Stimulated activated CD8-positive, alpha-beta memory T cell treated with anti-CD3 and anti-CD28 coated beads, Interleukin-2, amount 100 ng/mL, for 1 hour (primary cell): ENCODE results near the gene TTLL8.

Source experiments
- DNase-seq, 2 donors: peaks; one replicate each; pipeline ENCODE4 v3.0.0-alpha.2; 2020; ENCODE audit warnings: low read depth in 2 of 2

The TTLL8 gene

DNA sequence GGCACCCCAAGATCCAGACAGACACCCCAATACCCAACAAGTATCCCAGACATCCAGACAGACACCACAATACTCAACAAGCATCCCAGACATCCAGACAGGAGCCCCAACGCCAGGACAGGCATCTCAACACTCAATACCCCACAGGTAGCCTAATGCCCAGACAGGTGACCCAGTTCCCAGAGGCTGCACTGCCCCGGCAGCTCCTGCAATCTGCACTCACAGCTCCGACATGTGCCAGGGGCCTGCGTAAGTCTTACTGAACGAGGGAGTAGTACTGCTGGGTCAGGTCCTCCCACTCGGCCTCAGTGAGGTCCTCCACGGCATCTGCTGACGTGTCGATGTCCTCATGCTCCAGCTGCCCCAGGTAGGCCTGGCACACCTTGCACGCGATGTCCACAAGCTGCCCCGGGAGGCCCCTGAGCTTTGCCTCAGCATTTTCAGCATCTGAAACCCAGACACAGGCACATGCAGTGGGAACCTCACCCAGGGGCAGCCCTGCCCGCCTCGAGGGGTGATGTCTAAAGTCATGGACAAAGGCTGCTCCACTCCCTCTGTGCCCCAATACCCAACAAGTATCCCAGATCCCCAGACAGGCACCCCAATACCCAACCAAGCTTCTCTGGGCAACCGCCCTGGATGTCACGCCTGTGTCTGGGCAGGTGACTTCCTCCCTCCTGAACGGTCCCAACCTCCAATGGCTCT, 16.6 kb downstream of the TTLL8 start:
- no peak for DNase-seq

DNA sequence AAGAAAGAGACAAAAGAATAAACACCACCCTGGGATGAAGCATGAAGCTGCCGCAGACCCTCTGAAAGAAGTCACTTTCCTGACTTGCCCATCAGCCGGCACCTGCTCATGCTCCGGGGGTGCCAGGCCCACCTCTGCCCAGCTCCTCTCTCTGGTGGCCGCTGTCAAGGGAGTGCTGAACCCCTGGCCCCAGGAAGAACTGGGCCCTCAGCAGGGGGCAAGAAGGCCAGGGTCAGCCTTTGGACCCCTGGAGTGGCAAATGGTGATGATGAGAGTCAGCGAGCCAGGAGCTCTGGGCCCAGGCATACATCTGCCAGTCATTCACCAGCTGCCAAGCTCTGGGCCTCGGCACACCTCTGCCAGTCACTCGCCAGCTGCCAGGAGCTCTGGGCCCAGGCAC, 17.4 kb downstream of the TTLL8 start:
- no peak for DNase-seq

DNA sequence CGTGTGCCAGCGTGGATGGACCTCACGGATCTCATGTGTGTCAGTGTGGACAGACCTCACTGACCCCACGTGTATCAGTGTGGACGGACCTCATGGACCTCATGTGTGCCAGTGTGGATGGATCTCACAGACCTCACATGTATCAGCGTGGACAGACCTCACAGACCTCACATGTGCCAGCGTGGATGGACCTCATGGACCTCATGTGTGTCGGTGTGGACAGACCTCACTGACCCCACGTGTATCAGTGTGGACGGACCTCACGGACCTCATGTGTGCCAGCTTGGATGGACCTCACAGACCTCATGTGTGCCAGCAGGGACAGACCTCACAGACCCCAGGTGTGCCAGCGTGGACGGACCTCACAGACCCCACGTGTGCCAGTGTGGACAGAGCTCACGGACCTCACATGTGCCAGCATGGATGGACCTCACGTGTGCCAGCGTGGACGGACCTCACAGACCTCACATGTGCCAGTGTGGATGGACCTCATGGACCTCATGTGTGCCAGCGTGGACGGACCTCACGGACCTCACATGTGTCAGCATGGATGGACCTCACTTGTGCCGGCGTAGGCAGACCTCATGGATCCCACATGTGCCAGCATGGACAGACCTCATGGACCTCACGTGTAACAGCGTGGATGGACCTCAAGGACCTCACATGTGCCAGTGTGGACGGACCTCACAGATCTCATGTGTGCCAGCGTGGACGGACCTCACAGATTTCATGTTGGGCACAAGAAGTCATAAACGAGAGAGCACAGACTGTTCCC, 18.2 kb downstream of the TTLL8 start:
- no peak for DNase-seq

DNA sequence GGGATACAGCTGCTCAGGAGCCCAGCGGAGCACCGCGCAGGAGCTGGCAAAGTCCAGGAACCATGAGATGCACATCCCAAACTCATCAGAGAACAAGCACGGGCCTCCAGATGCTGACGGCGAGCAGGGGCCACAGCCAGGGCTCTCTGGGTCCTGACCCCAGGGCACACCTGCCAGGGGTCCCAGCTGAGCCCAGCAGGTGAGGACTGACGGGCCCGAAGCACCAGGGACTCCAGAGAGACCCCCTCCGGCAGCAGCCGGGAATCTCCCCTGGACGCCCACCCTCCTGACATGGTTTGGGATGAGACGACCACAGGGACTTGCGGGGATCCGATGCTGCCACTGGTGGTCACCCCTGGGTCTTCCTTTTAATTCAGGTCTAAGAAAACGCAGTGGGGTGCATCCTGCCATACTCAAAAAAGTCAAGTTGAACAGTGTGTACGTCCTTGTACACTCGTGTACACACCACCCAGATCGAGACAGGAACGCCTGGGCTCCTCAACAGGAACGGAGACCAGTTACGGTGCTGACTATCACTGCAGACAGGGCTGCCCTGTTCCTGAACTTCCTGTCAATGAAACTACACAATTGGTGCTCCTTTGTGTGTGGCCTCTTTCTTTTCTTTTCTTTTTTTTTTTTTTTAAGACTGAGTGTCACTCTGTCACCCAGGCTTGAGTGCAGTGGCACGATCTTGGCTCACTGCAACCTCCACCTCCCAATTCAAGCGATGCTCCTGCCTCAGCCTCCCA, 21.9 kb downstream of the TTLL8 start:
- no peak for DNase-seq

DNA sequence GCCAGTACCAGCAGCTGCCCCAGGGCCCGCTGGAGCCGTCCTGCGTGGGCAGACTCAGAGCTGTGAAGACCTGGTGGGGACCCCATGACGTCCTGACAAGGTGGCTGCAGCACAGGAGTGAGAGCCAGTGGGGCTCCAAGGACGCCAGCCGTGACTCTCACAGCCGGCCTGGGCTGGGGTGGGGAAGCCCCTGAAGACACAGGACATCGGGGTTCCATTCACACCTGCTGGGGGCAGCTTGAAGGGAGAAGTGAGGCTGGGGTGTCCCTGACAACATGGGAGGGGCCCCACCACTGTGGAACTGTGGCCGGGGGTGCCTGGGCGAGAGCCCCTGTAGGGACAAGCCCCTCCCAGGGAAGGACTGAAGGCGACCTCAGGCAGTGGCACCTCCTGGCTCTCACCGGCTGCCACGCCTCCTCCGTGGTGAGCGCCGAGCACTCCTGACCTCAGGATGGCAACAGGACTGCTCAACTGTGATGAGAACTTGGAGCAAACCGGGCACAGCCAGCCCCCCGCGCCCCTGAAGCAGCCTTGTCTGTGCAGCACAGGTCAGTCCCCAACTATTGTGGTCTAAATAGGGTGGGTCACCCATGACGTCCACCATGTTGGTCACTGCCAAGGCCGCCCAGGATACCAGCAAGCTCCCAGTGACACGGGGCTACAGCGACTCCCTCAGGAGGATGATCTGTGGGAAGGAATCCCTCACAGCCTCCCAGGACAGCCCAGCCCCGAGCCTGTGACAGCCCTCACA, 22.8 kb downstream of the TTLL8 start:
- no peak for DNase-seq

DNA sequence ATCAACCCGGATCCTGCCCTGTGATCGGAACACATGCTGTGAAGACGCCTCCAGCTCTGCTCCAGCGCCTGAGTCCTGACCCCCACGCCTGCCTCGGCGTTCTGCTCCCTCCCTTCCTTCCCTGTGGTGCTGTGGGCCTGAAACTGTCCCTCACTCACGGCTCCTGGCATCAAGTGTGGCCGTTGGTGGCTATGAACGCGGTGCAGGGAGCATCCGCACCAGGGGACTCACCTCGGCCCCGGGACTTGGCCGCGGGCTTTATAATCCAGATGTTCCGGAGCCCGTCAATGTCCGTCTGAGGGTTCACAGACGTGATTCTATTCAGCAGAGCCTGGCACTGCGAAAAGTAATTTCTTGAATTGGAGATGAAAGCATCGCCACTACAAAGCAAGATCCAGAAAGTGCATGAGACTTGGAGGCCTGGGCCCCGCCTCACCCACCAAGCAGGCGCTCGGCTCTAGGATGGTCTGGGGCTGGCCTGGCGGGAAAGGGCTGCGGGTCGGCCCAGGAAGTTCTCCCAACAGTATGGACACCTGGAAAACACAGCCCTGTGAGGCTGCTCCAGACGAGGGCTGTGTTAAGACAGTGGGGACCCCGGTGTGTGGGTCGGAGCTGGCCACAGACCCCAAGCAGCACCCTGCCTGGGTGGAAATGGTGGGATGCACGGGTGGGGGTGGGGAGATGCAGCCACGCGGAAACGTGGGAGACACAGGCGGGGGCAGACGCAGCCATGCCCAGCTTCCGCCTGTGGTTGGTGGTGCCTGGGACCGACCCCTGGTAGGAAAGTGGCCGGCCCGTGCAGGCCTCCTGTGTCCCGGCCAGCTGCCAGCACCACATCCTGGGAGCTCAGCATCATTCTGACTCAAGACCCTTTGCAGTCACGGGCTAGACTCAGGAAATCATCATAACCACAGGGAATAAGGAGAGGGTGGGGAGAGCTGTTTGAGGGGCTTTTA, 23.7 kb downstream of the TTLL8 start:
- DNase-seq: no peak

DNA sequence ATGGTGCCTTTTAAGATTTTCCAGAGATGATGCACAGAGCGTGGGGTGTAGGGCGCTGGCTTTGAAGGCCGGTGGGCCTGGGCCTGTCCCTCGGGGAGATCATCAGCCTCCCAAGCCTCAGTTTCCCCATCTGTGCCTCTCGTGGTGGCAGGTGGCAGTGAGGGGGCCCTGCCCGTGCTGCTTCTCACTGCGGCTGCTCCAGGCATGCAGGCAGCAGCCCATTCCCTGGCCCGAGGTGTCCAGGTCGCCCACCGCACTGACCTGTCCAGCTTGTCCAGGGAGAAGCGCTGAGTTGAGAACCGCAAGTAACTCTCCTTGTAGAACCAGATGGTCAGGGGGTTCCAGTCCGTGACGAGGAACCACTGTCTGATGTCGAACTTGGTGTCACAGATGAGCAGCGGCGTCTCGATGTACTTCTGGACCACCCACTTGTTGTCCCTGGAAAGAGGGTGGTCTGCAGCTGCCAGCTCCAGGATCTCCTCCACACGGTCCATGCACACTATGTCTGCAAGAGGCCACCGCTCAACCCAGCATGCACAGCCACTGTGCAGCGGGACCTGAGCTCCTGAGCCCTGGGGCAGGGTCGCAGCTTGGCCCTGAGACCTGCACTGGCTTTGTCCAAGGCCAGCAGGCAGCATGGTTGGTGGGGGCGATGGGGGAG, 25.0 kb downstream of the TTLL8 start:
- no peak for DNase-seq

DNA sequence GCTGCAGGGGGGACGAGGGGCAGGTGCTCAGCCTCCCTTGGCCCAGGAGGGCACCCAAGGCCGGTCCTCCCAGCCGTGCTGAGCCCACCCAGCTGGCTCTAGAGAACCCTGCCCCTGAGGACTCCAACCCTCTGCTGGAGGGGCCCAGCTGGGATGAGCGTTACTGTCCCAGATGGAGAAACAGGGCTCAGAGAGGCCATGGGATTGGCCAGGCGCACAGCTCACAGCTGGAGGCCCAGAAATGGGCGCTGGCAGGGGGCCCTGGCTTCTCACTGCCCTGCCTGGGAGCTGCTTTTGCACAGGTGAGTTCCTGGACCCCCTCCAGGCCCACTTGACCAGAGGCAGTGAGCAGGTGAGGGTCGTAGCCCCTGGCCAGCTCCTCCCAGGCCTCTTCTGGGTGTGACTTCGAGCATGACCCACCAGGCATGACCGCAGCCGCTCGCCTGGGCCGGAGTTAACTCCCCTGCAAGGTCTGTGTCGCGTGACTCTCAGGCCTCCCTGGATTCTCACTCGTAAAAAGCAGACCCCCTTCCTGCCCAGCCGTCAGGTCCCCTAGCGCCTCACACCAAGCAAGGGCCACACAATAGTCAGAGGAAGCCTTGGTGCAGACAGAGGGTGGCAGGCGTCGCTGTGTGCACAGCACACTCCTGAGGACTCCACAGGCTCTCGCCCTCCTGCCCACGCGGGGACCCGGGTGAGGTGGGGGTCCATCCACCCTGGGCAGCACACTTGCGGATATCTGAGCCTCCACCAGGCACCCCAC, 25.8 kb downstream of the TTLL8 start:
- DNase-seq: no peak

DNA sequence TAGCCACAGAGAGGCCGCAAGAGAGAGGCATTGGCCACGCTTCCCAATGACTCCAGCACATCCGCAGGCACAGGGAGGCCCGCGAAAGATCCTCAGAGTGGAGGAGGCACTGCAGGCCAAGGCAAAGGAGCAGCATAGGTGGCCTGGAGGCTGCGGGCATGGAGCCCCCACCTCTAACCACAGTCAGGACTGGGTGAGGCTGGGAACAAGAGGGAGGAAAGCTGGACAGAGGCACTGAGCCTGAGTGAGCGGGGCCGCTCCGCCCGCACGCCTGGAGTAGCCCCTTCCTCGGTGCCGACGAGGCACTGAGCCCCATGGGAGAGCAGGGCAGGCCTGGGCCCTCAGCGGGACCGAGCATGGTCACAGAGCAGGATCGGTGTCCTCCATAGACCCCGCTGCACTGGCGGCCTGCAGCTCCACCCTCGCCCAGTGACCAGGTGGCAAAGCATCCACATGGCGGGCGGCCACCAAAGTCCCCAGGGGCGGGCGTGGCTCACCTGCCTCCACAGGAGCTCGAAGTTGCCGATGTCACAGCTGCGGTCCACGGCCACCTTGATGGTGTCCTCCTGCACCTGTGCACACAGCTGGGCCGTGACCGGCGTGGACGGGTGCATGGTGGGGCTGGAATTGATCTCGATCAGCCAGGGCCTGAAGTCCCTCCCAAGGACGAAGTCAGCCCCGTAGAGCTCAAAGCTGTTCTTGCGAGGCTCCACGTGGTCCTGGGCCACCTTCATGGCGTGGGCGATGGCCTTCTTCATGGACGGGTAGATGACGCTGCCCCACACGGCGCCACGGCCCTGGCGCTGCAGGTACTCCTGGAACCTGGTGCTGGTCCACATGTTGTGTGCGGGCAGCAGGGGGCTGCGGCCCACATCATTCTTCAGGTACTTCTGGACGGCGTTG, 26.7 kb downstream of the TTLL8 start:
- DNase-seq: no peak

DNA sequence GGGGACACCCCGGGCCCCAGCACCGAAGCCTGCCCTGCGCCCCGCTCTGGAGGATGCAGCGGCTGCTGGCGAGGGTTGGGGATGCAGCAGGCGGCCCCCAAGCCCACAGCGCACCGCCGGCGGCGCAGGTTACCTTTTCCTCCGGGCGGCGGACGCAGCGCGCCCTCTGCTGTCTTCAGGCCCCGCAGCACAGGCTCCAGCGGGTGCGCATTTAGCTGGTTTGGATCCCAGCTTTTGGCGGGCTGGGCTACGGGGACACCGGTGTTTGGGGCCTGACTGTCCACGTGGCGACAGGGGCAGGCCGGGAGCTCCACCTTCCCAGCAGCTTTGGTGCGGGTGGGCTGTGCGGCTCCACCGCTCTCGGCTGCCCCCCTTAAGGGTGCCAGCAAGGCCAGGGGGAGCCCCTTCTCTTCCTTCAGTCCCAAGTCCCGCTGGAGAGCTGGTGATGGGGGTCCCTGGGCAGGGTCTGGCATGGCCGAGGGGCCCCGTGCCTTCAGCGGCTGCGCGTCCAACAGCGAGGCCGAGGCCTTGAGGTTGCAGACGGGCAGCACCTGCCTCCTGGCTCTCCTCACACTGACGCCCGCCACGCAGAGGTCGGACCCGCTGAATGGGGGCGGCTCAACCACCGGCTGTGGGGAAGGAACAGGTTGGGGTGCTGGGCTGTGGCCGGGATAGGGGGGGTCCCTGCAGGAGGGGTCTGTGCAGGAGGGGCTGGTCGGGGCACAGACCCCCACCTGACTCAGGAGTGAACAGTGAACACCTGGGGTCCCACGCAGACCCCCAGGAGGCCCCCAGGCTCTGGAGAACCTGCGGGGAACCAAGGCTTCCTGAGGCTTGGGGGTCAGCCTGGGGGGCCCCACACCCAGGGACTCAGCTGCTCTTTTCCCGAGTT, 27.6 kb downstream of the TTLL8 start:
- peak; percentile 58 to 67 for DNase-seq

DNA sequence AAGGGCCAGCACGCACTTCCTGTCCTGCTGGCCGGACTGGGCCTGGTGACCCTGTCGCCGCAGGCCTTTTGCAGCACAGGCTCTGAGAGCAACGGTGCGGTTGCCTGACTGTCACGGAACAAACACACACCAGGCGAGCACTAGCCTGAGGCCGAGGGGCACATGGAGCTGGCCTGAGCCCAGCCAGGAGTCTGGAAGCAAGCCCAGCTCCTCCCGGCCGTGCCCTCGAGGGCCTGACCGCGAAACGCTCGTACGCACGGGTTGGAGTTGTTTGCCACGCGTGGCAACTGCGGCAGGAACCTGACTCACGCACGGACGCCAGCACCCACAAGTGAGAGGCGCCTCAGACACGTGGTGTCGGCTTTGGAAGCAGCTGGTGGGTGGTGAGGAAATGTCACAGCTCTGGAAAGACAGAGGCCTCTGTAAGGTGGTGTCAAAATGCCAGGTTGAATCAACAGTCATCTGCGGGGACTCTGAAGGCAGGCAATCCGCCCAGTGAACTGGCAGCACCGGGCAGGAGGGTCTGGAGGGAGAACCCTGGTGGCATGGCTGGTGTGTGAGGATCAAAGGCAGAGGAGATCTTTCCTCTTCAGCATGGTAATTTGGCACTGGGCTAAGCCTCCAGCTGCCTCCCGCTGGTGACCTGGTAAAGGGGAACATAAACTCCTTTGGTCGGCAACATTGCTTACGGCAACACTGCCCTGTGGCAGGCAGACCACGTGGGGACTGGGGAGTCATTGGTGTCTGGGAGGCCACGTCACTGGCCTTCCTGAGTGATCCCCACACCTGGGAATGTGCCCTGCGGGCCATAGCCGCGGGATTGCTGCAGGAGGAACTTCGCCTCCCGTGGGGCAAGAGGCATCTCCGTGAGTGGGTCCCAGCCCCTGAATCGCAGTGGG, 30.2 kb downstream of the TTLL8 start:
- peak in 1 of 2 donors; percentile 9 for DNase-seq

DNA sequence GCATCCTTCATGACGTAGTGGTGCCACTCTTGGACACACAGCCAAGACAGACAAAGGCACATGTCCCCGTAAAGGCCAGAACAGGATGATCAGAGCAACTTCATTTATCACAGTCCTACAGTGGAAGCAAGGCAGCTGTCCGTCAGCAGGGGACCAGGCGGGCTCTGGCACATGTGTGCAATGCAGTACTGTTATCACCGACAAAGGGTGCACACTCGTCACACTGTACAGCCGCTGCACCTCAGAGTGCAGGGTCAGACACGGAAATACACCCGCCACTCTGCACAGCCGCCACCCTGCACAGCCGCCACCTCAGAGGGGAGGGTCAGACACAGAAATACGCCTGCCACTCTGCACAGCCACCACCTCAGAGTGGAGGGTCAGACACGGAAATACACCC, 32.1 kb downstream of the TTLL8 start:
- DNase-seq: no peak

DNA sequence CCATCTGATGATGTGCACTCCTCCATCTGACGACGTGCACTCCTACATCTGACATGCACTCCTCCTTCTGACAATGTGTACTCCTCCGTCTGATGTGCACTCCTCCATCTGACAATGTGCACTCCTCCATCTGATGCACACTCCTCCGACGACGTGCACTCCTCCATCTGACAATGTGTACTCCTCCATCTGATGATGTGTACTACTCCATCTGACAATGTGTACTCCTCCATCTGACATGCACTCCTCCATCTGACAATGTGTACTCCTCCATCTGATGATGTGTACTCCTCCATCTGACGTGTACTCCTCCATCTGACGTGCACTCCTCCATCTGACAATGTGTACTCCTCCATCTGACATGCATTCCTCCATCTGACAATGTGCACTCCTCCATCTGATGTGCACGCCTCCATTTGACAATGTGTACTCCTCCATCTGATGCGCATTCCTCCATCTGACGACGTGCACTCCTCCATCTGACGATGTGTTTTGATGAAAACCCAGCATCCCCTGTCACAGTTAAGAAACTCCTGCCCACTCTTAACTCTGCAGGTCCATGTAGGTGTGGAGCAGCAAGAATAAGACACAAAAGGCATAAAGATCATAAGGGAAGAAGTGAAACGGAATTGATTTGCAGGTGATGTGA, 35.8 kb downstream of the TTLL8 start:
- no peak for DNase-seq

DNA sequence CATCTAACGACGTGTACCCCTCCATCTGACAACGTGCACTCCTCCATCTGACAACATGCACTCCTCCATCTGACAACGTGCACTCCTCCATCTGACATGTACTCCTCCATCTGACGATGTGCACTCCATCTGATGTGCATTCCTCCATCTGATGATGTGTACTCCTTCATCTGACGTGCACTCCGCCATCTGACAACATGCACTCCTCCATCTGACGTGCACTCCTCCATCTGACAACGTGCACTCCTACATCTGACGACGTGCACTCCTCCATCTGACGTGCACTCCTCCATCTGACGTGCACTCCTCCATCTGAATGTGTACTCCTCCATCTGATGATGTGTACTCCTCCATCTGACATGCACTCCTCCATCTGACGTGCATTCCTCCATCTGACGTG, 37.5 kb downstream of the TTLL8 start:
- no peak for DNase-seq

DNA sequence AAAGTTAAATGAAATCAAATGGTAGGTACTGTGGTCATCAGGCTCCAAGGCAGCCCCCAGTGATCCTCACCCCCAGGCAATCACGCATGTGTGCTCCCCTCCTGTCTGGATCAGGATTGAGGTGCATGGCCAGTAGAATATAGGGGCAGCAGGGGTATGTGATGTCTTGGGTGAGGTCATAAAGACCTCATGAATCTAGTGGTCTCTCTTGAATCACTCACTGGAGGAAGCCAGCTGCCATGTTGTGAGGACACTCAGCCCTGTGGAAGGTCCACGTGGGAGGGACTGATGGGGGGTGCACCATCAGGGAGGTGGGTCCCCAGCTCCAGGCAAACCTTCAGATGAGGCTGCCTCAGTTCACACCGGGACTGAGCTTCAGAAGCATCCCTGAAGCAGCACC, 38.8 kb downstream of the TTLL8 start:
- DNase-seq: no peak
